ENCODE measurements around the gene SLC9A2. TPM values are rescaled to one million over a fixed set of nuclear protein-coding genes. Genes with fewer than 3 reads are reported as not detected.

SLC9A2 gene
- total RNA-seq, 1 donor from 2014 or later, result not detected

GRCh38 chr2:102743259-102743658, 123.9 kb downstream of the SLC9A2 start:
- TF ChIP-seq CTCF (IDR thresholded peaks at IDR 0.05), result no peak
- TF ChIP-seq EZH2 (IDR thresholded peaks at IDR 0.05), result no peak
- no peak for TF ChIP-seq EZH2phosphoT487 (IDR thresholded peaks at IDR 0.05)
- no peaks in the 10 kb centered on the region for H3K36me3 ChIP-seq
- H2AFZ ChIP-seq (replicated peaks), result no peak overlapping the region
- no peak overlapping the region for H3K4me3 ChIP-seq
- H3K4me2 ChIP-seq, result no peak overlapping the region
- H4K20me1 ChIP-seq (ENCODE audit: low read depth), result no peaks in the 10 kb centered on the region
- no peaks in the 10 kb centered on the region for H3K4me1 ChIP-seq
- H3K9me3 Mint-ChIP-seq, result peaks cover 2% of the 10 kb centered on the region
- H3K36me3 Mint-ChIP-seq, result no peaks in the 10 kb centered on the region
- DNase-seq (ENCODE audit: low spot score), result no peak
- H3F3A ChIP-seq (ENCODE audit: low read depth), result no peaks in the 10 kb centered on the region
- no peak overlapping the region for H3K27ac Mint-ChIP-seq
- no peak overlapping the region for H3K9ac ChIP-seq
- H3K9me3 ChIP-seq (ENCODE audit: low read depth), result no peaks in the 10 kb centered on the region
- no peak overlapping the region for H3K27ac ChIP-seq
- H3K27me3 ChIP-seq, result no peaks in the 10 kb centered on the region
- H3K79me2 ChIP-seq (ENCODE audit: low read depth), result no peaks in the 10 kb centered on the region
- H3K27me3 Mint-ChIP-seq (ENCODE audit: insufficient read depth, low read depth), result no peaks in the 10 kb centered on the region
- H3K4me1 Mint-ChIP-seq, result no peaks in the 10 kb centered on the region
- no peak overlapping the region for H3K4me3 Mint-ChIP-seq

- H3K36me3 ChIP-seq, result no peaks in the 10 kb centered on the region
- H3K4me3 Mint-ChIP-seq, result no peak overlapping the region
- H3K9me3 Mint-ChIP-seq, result peaks cover 2% of the 10 kb centered on the region
- no peak for TF ChIP-seq CTCF (IDR thresholded peaks at IDR 0.05)
- no peak for TF ChIP-seq EZH2phosphoT487 (IDR thresholded peaks at IDR 0.05)
- TF ChIP-seq EZH2 (IDR thresholded peaks at IDR 0.05), result no peak
- H4K20me1 ChIP-seq (ENCODE audit: low read depth), result no peaks in the 10 kb centered on the region
- H3K36me3 Mint-ChIP-seq, result no peaks in the 10 kb centered on the region
- no peak overlapping the region for H3K27ac ChIP-seq
- H3K27me3 Mint-ChIP-seq (ENCODE audit: insufficient read depth, low read depth), result no peaks in the 10 kb centered on the region
- H3K79me2 ChIP-seq (ENCODE audit: low read depth), result no peaks in the 10 kb centered on the region
- H3F3A ChIP-seq (ENCODE audit: low read depth), result no peaks in the 10 kb centered on the region
- H3K4me3 ChIP-seq, result no peak overlapping the region
- no peak overlapping the region for H3K9ac ChIP-seq
- H3K27ac Mint-ChIP-seq, result no peak overlapping the region
- H3K27me3 ChIP-seq, result no peaks in the 10 kb centered on the region
- no peak overlapping the region for H2AFZ ChIP-seq (replicated peaks)
- H3K4me2 ChIP-seq, result no peak overlapping the region
- no peaks in the 10 kb centered on the region for H3K9me3 ChIP-seq (ENCODE audit: low read depth)
- no peaks in the 10 kb centered on the region for H3K4me1 Mint-ChIP-seq
- no peaks in the 10 kb centered on the region for H3K4me1 ChIP-seq
- no peak for DNase-seq (ENCODE audit: low spot score)
Observed at GRCh38 chr2:102748107-102748506, 128.8 kb downstream of the SLC9A2 start.

DNA sequence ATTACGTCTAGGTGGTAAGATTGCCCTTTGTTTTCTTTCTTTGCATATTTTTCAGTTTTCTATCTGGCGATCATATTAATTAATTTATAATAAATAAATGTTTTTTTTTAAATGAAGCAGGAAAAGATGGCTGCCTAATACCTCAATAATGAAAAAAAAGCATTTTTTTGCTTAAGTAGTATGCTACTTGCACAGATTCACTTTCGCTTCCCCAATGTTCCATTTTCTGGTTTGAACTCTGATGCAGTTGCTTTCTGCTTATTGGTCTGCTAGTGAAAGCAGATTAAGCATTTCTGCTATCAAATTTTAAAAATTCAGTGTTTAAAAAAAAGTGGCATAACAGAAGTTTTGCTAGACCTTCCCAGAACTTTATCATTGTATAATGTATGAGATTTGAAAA, 130.6 kb downstream of the SLC9A2 start:
- no peaks in the 10 kb centered on the region for H3K27me3 ChIP-seq
- peaks cover 2% of the 10 kb centered on the region for H3K9me3 Mint-ChIP-seq
- H3K4me2 ChIP-seq, result no peak overlapping the region
- H3K4me3 ChIP-seq, result no peak overlapping the region
- no peaks in the 10 kb centered on the region for H3K27me3 Mint-ChIP-seq (ENCODE audit: insufficient read depth, low read depth)
- no peak overlapping the region for H3K4me3 Mint-ChIP-seq
- DNase-seq (ENCODE audit: low spot score), result no peak
- H3K36me3 ChIP-seq, result no peaks in the 10 kb centered on the region
- H3K9me3 ChIP-seq (ENCODE audit: low read depth), result no peaks in the 10 kb centered on the region
- no peaks in the 10 kb centered on the region for H3K79me2 ChIP-seq (ENCODE audit: low read depth)
- H3K4me1 ChIP-seq, result no peaks in the 10 kb centered on the region
- no peak for TF ChIP-seq EZH2phosphoT487 (IDR thresholded peaks at IDR 0.05)
- no peak for TF ChIP-seq CTCF (IDR thresholded peaks at IDR 0.05)
- TF ChIP-seq EZH2 (IDR thresholded peaks at IDR 0.05), result no peak
- H3K9ac ChIP-seq, result no peak overlapping the region
- no peak overlapping the region for H2AFZ ChIP-seq (replicated peaks)
- no peaks in the 10 kb centered on the region for H3F3A ChIP-seq (ENCODE audit: low read depth)
- no peak overlapping the region for H3K27ac Mint-ChIP-seq
- no peak overlapping the region for H3K27ac ChIP-seq
- no peaks in the 10 kb centered on the region for H4K20me1 ChIP-seq (ENCODE audit: low read depth)
- H3K4me1 Mint-ChIP-seq, result no peaks in the 10 kb centered on the region
- H3K36me3 Mint-ChIP-seq, result no peaks in the 10 kb centered on the region

Data from neural progenitor cell (in vitro differentiated cells).